ENCODE measurements around the gene PIGP. TPM values are rescaled to one million over a fixed set of nuclear protein-coding genes. Genes with fewer than 3 reads are reported as not detected.
"Not testable (repeated sequence)": the region's sequence is repeated elsewhere in the genome, so short reads cannot be mapped to it uniquely, and the experiment has no call there.

The PIGP gene
- total RNA-seq: 16.6 TPM

DNA sequence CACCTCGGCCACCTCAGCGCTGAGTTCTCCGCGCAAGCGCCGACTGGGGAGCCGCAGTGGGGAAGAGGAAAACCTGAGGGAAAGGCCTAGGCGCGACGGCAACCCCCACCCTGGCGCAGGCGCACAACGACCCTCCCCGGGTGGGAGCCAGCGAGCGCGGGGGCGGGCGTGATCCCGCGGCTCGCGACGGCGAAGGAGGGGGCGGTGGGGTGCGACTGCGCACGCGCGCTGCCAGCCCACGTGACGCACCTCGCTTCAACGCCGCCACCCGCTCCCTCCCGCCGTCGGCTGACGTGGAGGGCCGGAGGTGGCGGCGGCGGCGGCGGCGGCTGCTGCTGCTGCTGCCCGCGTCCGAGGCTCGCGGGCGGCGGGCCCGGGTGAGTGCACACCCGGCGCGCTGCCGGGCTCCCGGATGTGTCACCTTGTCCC, at the start of gene PIGP, which contains the start of gene TTC3:
Gene PIGP, minus strand, starts transcription at position 84 of the 429 bp plus-strand sequence. CDS start 556 bp downstream, outside the sequence.
Gene TTC3, plus strand, starts transcription at position 267 of the 429 bp plus-strand sequence. CDS start 14,004 bp downstream, outside the sequence.
- peak; percentile 89 for ATAC-seq

DNA sequence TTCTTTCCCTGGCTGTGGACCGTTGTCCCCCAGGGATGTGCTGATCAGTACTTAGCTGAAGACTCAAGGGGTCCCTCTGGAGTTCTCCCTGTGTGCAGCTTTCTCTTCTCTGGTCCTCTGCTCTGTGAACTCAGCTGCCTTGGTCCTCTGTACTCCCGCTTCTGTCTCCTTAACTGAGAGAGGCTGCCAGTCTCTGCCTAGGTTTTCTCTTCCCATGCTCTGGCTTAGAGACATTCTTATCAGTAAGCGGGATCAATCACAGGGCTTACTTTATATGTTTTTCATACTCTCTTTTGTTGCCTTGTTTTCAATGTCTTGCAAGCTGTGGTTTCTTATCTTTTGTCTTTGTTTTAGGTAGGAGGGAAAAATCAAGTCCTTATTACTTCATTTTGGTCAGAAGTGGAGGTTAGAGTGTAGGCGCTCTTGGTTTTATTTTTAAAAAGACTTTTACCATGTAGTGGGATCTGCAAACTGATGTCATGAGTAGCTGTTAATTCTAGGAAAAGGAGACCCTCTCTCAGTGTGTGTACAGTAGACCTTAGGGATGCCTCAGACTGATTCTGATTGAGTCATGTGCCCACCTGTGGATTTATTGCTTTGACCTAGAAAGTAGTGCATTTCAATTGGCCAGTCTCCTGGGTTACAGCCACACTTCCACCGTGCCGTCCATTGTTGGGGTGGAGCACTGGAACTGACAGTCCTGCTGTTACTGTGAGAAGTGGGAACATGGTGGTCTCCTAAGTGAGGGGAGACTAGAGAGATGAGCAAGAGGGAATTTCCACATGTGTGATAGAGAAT, 46.7 kb upstream of the PIGP start:
- ATAC-seq: no peak

- peak; percentile 57 for ATAC-seq
These were observed 45.4 kb upstream of the PIGP start for GRCh38 chr21:37118187-37118826.

DNA sequence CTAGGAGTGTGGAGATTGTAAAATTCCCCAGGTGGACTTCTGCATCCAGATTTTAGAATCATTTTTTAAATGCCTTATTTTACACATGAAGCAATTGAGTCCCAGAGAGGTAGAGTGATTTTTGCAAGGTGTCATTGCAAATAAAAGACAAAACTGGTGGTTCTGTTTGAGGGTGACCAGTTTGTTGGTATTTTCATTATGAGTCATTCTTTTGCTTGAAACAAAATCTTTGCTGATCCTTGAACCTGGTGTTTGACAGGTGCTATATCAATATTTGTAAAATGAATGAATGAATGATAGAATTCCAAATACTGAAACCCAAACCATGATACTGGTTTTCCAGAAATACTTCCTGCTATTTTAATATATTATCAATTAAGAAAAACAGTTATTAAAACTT, 44.3 kb upstream of the PIGP start:
- ATAC-seq: no peak

DNA sequence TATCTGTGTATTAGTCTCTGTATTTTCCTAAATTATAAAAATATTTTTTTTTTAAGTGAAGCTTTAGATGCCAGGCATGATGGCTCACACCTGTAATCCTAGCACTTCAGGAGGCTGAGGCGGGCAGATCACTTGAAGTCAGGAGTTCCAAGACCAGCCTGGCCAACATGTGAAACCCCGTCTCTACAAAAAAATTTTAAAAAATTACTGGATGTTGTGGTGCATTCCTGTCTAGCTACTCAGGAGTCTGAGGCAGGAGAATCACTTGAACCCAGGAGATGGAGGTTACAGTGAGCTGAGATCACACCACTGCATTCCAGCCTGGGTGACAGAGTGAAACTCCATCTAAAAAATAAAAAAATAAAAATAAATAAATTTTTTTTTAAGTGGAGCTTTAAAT, 43.6 kb upstream of the PIGP start:
- ATAC-seq: not testable (repeated sequence)

DNA sequence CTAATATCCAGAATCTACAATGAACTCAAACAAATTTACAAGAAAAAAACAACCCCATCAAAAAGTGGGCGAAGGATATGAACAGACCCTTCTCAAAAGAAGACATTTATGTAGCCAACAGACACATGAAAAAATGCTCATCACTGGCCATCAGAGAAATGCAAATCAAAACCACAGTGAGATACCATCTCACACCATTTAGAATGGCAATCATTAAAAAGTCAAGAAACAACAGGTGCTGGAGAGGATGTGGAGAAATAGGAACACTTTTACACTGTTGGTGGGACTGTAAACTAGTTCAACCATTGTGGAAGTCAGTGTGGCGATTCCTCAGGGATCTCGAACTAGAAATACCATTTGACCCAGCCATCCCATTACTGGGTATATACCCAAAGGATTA, 41.4 kb upstream of the PIGP start:
- ATAC-seq: not testable (repeated sequence)

- not testable (repeated sequence) for ATAC-seq
These were observed 38.2 kb upstream of the PIGP start for GRCh38 chr21:37111029-37111428.

DNA sequence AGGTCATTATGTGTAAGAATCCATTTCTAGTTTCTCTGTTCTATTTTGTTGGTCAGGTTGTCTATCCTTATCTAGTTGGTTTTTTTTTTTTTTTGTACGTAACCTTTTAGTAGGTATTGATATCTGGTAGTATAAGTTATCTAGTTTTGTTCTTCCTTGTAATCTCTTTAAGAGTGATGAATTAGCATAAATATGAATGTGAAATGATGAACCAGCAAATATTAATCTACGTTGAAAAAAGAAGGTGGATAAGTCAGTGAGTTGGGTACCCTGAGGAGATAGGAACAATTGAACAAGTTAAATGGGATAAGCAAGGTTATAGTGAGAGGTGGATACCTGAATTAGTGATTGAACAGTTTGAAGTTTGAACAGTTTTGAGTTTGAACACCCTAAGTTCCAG, 34.1 kb upstream of the PIGP start:
- ATAC-seq: no peak

DNA sequence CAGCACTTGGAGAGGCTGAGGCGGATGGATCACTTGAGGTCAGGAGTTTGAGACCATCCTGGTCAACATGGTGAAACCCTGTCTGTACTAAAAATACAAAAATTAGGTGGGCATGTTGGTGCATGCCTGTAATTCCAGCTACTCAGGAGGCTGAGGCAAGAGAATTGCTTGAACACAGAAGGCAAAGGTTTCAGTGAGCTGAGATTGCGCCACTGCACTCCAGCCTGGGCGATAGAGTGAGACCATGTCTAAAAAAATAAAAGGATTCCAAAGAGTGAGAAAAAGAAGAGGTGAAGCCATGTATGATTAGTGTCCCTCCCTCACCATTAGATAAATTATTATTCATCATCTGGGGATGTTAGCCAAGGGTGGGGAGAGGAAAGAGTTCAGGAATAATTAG, 29.9 kb upstream of the PIGP start:
- ATAC-seq: not testable (repeated sequence)

DNA sequence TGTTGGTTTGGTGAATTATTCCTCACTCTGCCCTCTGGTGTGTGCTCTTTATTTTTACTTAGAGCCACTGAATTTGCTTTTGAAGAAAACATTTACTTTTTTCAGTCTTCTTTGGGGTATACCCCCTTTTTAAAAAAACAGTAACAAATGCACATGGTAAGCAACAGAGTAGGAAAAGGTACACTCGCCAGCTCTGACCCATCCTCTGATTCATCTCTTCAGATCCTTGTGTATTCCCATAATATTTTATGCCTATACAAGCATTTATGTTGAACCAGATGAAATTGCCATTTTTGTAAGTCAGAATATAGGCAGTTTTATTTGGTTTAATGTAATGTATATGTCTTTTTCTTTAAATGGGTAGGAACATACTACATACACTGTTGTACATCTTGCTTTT, 28.5 kb upstream of the PIGP start:
- no peak for ATAC-seq

DNA sequence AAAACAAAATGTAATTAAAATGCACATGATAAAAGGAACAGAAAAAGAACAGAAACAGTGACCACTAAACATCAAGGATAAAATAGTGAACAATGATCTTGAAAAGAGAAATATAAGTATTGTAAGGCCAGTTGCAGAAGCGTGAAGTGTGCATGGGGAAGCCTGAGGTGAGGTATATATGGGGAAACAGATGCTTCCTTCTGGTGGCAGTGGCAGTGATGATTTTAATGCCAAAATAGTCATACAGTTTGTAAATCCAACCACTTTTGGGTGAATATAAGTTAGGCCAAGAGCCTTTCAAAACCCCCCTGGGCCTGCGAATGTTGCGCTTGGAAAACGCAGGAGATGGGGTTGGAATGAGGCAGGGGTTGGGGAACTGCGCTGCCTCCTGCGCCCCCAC, 27.4 kb upstream of the PIGP start:
- no peak for ATAC-seq

DNA sequence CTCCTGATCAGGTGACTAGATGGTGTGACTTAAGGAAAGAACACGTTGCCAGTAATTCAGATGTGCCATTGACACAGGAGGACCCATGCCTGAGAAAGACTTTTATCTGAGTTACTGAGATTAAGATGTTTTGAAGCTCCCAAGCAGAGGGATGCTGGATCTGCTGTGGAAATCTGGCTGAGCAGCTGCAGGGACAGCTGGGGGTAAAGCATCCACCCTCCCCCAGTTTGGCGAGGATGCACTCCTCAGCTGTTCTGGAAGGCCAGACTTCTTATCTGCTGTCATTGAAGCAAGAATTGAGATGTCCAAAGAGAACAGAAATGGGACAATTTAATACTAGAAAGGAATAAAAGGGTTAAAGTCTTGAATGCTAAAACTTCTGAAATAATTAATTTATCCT, 25.9 kb upstream of the PIGP start:
- no peak for ATAC-seq

DNA sequence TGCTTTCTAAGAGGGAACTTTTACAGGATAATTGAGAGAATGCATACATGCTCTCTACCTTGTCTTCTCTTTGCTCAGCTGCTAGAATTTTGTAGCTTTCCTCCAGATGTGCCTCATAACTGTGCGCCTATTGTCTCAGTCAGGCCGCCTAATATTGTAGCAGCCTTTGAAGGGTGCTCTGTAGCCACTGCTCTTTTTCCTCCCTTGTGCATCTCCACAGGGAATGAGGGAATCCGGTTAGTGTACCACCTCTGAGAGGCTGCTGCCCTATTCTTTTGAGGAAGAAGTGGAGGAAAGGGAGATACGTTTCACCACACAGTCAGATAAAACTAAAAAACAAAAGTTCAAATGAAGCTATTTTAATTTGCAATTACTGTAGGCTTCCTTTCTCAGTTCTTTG, 22.9 kb upstream of the PIGP start:
- ATAC-seq: no peak

GRCh38 chr21:37093977-37094376, 21.1 kb upstream of the PIGP start:
- ATAC-seq: no peak

- no peak for ATAC-seq
These were observed 15.4 kb upstream of the PIGP start for GRCh38 chr21:37088186-37088735.

DNA sequence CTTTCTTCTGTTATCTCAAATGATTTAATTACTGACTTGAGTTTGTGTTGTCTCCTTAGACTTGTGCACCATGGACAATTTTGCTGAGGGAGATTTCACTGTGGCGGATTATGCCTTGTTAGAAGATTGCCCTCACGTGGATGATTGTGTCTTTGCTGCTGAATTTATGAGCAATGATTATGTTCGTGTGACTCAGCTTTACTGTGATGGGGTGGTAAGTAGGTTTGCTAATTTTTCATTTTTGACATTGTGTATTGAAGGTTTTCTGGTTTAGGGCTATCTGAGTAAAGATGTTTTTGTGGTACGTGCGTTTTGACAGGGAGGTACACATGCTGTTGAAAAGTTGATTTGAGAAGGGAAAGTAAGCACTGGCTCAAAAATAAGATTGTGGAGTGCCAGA, 14.3 kb upstream of the PIGP start:
- peak; percentile 37 for ATAC-seq

GRCh38 chr21:37085726-37086125, 12.9 kb upstream of the PIGP start:
- no peak for ATAC-seq

DNA sequence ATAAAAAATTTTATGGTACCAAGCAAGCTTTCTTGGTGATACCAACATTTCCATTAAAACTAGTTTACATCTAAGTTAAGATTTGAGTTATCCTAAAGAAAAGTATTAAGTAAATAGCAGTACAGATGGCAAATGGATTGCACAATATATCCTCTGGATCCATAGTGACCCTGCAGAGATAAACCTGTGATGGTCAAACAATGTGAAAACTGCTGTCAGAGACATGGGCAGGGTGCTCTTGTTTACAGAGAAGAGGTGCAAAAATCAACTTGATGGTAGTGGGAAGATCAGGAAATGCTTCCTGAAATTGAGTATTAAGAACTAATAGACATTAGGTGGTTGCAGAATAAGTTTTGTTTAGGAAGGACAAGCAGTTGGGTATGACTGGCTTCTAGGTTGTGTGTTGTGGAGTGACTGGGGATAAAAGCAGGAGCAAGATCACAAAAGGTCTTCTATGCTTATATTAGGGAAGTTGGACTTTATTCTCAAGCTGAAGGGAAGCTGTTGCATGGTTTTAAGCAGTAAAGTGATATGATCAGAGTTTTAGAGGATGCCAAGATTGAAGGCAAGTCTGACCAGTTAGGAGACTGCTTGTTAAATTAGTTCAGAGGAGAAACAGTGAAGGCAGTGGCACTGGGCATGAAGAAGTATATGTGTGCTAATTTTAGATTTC, 10.1 kb upstream of the PIGP start:
- ATAC-seq: no peak

DNA sequence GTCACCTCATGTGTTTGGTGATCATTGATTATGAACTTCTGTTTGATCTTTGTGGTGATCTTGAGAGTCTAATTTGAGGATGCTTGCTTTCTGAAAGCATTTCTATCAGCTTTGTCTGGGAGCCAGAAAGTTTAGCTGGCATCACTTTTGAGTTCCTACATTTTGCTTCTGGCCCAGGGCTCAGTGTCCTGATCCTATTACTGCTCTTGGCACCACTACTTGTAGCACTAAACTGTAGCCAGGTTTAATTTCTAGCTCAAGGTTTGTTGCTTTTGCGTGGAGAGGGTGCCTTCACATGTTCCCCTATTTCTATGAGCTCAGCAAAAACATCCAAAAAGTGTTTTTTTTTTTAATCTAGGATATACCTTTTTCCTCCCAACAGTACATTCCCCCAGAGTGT, 9.5 kb upstream of the PIGP start:
- ATAC-seq: no peak

DNA sequence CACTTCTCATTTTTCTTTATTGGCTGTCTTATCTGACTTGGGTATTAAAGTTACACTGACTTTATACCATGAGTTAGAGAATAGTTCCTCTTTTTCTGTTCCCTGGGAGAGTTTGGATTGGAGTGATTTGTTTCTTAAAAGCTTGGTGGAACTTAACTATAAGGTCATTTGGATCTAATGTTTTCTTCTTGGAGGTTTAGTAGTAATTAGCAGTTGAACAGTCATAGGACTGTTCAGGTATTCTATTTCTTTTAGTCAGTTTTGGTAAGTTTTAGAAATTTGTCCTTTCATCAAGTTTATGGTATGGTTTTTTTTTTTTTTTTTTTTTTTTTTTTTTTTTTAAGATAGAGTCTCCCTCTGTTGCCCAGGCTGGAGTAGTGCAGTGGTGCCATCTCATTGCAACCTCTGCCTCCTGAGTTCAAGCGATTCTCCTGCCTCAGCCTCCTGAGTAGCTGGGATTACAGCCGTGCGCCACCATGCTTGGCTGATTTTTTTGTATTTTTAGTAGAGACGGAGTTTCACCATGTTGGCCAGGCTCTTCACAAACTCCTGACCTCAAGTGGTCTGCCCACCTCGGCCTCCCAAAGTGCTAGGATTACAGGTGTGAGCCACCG, 6.4 kb upstream of the PIGP start:
- no peak for ATAC-seq

GRCh38 chr21:37077403-37077802, 4.5 kb upstream of the PIGP start:
- ATAC-seq: no peak

- no peak for ATAC-seq
These were observed 3.4 kb upstream of the PIGP start for GRCh38 chr21:37076087-37076850.
